Tibial nerve (tissue), 3 donors: ENCODE data around the gene MAPT.

ENCODE experiments used
- EP300 ChIP-seq, 2 donors: sonication (generic); formaldehyde crosslinking; IDR thresholded peaks; one replicate each; pipeline ENCODE4 v1.6.1; 2017; ENCODE audit warnings: antibody characterized with exemption in 2 of 2, mild to moderate bottlenecking in 1 of 2
- POLR2A ChIP-seq, 2 donors: fragments of 450-650 bp; IDR thresholded peaks; one replicate each; pipeline ENCODE4 v1.6.1; 2017; ENCODE audit warnings: antibody characterized with exemption in 2 of 2, mild to moderate bottlenecking in 2 of 2, moderate library complexity in 2 of 2

DNA sequence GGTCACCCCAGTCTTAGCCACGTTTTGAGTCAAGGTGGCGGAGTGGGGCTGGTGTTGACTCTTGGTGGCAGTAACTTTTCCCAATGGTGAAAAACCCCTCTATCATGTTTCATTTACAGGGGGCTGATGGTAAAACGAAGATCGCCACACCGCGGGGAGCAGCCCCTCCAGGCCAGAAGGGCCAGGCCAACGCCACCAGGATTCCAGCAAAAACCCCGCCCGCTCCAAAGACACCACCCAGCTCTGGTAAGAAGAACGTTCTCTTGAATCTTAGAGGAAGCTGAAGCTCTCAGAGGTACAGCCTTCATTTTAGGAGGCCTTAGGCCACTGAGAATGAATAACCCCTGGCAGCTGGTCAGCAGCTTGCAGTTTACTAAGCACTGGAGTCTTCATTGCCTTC, 97.0 kb downstream of the MAPT start:
- TF ChIP-seq EP300 (IDR thresholded peaks at IDR 0.05) (no peak), POLR2A (IDR thresholded peaks at IDR 0.05) (no peak)
